Adrenal gland (tissue), 5 donors: ENCODE results near the gene WWP2.

Source experiments
- POLR2A ChIP-seq, 2 donors: fragments of 450-650 bp; IDR thresholded peaks; one replicate each; pipeline ENCODE4 v1.6.1; 2017; ENCODE audit warnings: antibody characterized with exemption in 2 of 2, mild to moderate bottlenecking in 2 of 2, moderate library complexity in 1 of 2
- TF ChIP-seq, protein P1 (sequence below), 6 experiments: fragments of 450-650 bp in 4 of 6; fragments of 200-600 bp in 2 of 6; sonication (generic) in 1 of 6; IDR thresholded peaks; 1 replicate in 5 of 6; 2 replicates in 1 of 6; pipeline versions ENCODE4 v1.5.1 to v1.8.0; 2016 to 2021; ENCODE audit warnings: antibody characterized with exemption in 6 of 6, mild to moderate bottlenecking in 2 of 6, moderate library complexity in 1 of 6
- donor health status: DM: no; HTN: no; CAD: no.

DNA sequence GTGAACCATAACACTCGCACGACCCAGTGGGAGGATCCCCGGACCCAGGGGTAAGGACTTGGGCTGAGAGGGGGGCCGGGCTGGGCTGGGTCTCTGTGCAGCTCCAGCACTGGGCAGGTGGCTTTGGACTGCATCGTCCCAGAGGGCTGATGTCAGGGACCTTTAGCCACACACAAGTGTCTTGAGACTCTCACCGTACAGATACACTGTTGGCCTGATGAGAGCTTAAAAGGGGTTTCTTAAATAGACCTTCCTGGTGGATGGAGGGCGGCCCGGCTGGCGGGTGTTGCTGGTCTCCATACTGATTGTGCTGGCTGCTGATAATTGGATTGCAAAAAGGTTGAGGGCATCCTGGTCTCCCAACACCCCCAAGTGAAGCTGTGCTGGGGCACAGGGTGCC, 167.3 kb downstream of the WWP2 start:
- TF ChIP-seq, protein P1, sequence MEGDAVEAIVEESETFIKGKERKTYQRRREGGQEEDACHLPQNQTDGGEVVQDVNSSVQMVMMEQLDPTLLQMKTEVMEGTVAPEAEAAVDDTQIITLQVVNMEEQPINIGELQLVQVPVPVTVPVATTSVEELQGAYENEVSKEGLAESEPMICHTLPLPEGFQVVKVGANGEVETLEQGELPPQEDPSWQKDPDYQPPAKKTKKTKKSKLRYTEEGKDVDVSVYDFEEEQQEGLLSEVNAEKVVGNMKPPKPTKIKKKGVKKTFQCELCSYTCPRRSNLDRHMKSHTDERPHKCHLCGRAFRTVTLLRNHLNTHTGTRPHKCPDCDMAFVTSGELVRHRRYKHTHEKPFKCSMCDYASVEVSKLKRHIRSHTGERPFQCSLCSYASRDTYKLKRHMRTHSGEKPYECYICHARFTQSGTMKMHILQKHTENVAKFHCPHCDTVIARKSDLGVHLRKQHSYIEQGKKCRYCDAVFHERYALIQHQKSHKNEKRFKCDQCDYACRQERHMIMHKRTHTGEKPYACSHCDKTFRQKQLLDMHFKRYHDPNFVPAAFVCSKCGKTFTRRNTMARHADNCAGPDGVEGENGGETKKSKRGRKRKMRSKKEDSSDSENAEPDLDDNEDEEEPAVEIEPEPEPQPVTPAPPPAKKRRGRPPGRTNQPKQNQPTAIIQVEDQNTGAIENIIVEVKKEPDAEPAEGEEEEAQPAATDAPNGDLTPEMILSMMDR (IDR thresholded peaks at IDR 0.05), result no peak
- TF ChIP-seq POLR2A (IDR thresholded peaks at IDR 0.05), result no peak
